Prostate gland (tissue), 2 donors: ENCODE results near the gene FAH.

ENCODE experiments used
- CTCF ChIP-seq, 4 experiments: fragments of 200-600 bp in 2 of 4; fragments of 450-650 bp in 2 of 4; sonication (generic) in 2 of 4; IDR thresholded peaks; 1 replicate in 3 of 4; 2 replicates in 1 of 4; pipeline ENCODE4 v1.5.1; 2016 to 2019; ENCODE audit warnings: antibody characterized with exemption in 4 of 4, mild to moderate bottlenecking in 2 of 4, moderate library complexity in 2 of 4
- POLR2AphosphoS5 ChIP-seq: sonication (generic); formaldehyde crosslinking; IDR thresholded peaks from one replicate; pipeline ENCODE4 v1.6.1; 2017; ENCODE audit warnings: antibody characterized with exemption

DNA sequence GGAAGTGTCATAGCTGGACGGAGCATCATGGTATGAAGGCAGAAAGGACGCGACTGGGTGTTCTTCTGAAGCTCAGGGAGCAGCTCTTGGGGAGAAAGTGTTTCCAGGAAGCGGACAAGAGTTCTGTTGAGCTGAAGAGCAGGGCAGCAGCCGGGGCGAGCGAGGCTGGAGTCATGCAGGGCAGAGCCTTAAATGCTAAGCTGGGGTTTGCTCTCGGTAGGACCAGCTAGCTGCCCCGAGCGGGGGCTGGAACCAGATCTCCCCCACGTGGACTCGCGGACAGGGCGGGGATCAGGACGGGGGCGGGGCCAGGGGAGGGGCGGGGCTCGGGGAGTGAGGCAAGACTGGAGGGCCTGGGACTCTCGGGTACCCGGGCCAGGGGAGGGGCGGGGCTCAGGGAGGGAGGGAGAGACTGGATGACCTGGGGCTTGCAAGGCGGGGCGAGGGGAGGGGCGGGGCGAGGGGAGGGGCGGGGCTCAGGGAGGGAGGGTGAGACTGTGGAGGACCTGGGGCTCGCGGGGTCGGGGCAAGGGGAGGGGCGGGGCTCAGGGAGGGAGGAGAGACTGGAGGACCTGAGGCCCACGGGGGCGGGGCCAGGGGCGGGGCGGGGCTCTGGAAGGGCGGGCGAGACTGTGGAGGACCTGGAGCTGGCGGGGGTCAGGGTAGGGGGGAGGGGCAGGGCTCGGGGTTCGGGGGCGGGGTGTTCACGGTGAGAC lies 461 bp upstream of the FAH start:
- TF ChIP-seq CTCF (IDR thresholded peaks at IDR 0.05), result no peak
- no peak for TF ChIP-seq POLR2AphosphoS5
